Adipocyte (in vitro differentiated cells): ENCODE measurements around the gene NT5C1B.

ENCODE experiments used
- DNase-seq: peaks from one replicate; pipeline ENCODE4 v3.0.0-alpha.2; 2015; ENCODE audit warnings: low read depth
- H3K27me3 ChIP-seq: replicated peaks from 2 replicates; pipeline ENCODE4 v1.7.0; 2013; ENCODE audit warnings: mild to moderate bottlenecking, low read length, moderate library complexity; ENCODE audit not compliant: control insufficient read depth, insufficient read depth
- H3K36me3 ChIP-seq: 2 replicates; pipeline ENCODE4 v1.7.0; 2013; ENCODE audit warnings: low read length, mild to moderate bottlenecking, moderate library complexity; ENCODE audit not compliant: control insufficient read depth, insufficient read depth, severe bottlenecking
- H3K4me1 ChIP-seq: 2 replicates; pipeline ENCODE4 v1.7.0; 2013; ENCODE audit warnings: mild to moderate bottlenecking, low read length, moderate library complexity; ENCODE audit not compliant: control insufficient read depth, insufficient read depth
- H3K4me3 ChIP-seq: 2 replicates; pipeline ENCODE4 v1.7.0; 2013; ENCODE audit warnings: mild to moderate bottlenecking, low read length, moderate library complexity
- H3K9ac ChIP-seq: 2 replicates; pipeline ENCODE4 v1.7.0; 2013; ENCODE audit warnings: mild to moderate bottlenecking, low read length, moderate library complexity
- H3K9me3 ChIP-seq: 2 replicates; pipeline ENCODE4 v1.7.0; 2013; ENCODE audit warnings: mild to moderate bottlenecking, low read length, moderate library complexity; ENCODE audit not compliant: control insufficient read depth

Gene NT5C1B

DNA sequence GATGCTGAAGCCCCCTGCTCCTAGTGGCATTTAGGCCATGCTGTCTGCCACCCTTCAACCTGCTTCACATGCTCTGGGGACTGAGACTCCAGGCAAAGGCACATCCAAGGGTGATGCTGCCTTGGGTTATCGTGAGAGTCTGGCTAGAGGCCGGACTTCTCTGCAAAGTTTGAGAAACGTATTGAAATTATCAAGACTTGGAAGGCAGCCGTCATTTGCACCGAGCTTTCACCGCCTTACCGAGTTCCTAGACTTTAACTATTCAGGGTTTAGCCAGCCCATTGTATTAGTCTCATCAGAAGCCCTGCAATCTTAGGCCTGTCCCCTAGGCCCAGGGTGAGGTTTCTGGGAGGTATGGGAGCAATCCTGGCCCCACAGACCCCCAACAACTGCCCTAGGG is 62.9 kb downstream of the NT5C1B start:
- Histone ChIP-seq H3K4me3 (no peak overlapping the region), H3K27me3 (no peaks in the 10 kb centered on the region), H3K36me3 (no peaks in the 10 kb centered on the region), H3K9me3 (no peaks in the 10 kb centered on the region), H3K9ac (no peak overlapping the region), H3K4me1 (peaks cover 7% of the 10 kb centered on the region)
- no peak for DNase-seq

DNA sequence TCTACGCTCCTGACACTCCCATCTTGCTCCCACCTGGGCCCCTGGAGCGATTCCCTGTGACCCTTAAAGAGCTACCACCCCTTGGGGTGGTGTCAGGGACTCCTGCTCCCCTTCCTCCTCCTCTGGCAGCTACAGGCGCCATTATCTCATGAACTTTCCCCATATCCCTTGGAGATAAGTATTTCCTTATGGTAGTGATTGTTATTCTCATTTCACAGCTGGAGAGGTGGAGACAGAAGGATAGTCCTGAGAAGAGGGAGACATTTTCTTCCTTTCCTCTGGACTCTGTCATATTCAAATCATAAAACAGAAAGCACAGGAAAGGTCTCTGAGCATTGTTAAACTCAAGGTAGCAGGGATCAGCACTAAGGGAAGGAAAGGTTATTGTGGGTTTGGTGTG is 63.5 kb downstream of the NT5C1B start:
- DNase-seq = no peak
- H3K27me3 ChIP-seq = no peaks in the 10 kb centered on the region
- no peaks in the 10 kb centered on the region for H3K9me3 ChIP-seq
- no peak overlapping the region for H3K9ac ChIP-seq
- no peaks in the 10 kb centered on the region for H3K36me3 ChIP-seq
- no peak overlapping the region for H3K4me3 ChIP-seq
- H3K4me1 ChIP-seq = peaks cover 7% of the 10 kb centered on the region

DNA sequence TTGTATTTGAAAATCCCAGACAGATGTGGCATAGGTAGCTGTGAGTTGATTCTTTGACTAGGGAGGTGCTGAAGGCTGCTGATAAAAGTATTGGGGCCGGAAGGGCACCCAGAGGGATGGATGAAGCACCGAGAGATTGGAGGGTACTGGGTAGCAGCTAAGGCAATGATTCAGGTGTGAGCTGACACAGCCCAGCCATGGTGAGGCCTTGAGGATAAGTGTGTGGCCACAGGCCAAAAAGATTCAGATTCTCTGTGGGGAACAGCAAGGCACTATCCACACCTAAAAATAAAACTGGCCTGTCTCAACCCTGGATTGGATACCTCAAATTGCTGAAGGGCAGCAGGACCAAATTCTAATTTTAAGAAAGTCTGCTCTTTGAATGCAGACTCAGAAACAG is 64.1 kb downstream of the NT5C1B start:
- Histone ChIP-seq H3K36me3 (no peaks in the 10 kb centered on the region), H3K9ac (no peak overlapping the region), H3K4me3 (no peak overlapping the region), H3K4me1 (peaks cover 9% of the 10 kb centered on the region), H3K9me3 (no peaks in the 10 kb centered on the region), H3K27me3 (no peaks in the 10 kb centered on the region)
- no peak for DNase-seq

DNA sequence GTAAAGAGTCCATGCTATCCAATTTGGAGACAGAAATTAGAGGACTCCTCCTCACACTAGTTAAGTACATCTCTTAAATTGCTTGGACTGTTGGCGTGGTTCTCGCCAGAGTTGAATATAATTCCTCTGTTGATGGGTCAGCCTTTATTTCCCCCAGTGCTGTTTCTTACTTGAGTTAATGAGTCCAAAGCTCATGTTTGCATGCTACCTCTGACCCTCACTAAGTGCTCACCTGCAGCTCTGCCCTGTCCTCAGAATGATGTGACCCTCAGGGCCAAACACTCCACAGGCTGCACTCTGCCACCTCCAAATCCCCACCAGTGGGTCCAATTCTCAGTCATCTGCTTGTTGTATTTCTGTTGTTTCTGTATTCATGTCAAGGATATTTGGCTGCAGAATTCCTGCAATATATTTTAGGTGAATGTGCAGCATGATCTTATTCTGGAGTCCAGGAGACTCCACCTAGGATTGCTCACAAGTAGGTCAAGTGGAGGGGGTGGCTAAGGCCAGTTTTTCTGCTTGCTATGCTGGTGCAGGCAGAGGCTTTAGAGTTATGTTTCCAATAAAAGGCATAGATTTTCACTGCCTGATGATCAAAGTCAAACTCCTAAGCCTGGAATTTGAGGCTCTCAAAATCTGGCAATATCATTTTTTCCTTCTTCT is 66.8 kb downstream of the NT5C1B start:
- peaks cover 33% of the 10 kb centered on the region for H3K4me1 ChIP-seq
- H3K27me3 ChIP-seq = no peaks in the 10 kb centered on the region
- no peak for DNase-seq
- no peaks in the 10 kb centered on the region for H3K9me3 ChIP-seq
- no peaks in the 10 kb centered on the region for H3K36me3 ChIP-seq
- H3K9ac ChIP-seq = no peak overlapping the region
- no peak overlapping the region for H3K4me3 ChIP-seq

DNA sequence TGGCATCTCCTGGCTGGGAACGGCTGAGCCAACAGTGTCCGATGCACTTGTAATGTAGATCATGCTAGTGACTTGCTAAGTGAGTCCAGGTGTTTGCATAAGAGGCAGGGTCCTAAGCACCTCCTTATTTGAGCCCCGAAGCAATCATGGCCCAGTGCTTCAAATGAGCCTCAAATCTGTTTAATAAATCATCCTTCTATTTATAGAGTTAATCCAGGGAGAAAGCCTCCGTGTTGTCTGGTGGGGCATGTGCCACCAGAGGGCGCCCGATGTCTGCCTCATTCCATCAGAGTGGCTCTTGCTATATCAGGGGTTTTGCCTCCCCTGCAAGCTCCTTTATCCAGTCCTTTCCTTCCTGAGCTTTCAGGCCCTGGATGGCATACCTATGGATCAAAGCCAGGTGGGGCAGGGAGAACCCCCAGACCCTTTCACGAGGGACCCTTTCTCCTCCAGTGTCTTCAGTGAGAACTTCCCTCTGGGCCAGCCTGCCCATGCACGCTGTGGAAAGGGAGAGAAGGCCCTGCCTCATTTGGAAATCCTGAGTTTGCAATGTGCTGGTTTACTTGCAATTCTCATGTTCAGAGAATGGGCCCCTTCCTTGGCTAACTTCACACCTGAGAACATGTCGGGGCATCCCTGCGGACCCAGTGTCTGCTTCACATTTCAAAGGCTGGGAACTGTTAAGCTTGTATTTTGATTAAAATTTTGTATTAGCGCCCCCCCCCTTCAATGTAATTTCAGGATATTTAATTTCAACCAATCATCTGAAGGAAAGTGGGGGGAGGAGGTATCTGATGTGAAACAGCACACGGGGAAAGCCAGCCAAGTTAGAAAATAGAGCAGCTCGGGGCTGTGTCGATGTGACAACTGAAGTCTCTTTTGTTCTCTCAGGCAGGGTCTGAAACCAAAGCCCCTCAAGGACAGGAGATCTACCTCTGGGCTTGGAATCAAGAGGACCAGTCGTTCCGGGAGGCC is 68.6 kb downstream of the NT5C1B start:
- H3K9ac ChIP-seq = peak overlapping the region; percentile 72

DNA sequence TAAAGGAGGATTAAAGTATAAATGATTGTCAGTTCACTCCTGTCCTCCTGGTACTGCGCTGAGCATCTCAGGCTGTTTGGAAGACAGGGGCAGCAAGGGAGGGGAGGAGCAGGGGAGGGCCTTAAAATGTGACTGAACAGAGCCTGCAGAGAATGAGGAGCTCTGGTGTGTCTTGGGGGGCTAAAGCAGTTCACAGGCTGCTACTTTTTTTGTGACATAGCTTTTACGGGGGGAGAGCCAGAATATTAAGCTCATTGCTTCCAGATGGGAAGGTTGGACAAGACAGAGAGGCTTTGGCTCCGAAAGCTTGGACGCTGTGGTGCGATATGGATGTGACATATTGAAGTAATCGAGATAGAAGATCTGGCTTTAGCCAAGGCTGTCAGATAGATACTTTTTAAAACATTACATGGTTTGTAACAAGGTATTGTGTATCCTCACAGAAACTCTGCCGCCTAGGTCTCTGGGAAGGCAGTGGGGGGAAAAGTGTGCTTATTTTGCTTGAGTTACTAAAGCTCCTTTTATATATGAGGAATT is 69.4 kb downstream of the NT5C1B start:
- no peak overlapping the region for H3K4me3 ChIP-seq
- DNase-seq = no peak
- peak overlapping the region; percentile 72 for H3K9ac ChIP-seq
- H3K4me1 ChIP-seq = peaks cover 43% of the 10 kb centered on the region
- H3K9me3 ChIP-seq = no peaks in the 10 kb centered on the region
- H3K36me3 ChIP-seq = no peaks in the 10 kb centered on the region
- H3K27me3 ChIP-seq = no peaks in the 10 kb centered on the region

More for the DNA sequence above, 68.6 kb downstream of the NT5C1B start:
- peak; percentile 92 for DNase-seq
- no peaks in the 10 kb centered on the region for H3K27me3 ChIP-seq
- H3K36me3 ChIP-seq = no peaks in the 10 kb centered on the region
- H3K4me3 ChIP-seq = no peak overlapping the region
- no peaks in the 10 kb centered on the region for H3K9me3 ChIP-seq
- H3K4me1 ChIP-seq = peaks cover 35% of the 10 kb centered on the region

DNA sequence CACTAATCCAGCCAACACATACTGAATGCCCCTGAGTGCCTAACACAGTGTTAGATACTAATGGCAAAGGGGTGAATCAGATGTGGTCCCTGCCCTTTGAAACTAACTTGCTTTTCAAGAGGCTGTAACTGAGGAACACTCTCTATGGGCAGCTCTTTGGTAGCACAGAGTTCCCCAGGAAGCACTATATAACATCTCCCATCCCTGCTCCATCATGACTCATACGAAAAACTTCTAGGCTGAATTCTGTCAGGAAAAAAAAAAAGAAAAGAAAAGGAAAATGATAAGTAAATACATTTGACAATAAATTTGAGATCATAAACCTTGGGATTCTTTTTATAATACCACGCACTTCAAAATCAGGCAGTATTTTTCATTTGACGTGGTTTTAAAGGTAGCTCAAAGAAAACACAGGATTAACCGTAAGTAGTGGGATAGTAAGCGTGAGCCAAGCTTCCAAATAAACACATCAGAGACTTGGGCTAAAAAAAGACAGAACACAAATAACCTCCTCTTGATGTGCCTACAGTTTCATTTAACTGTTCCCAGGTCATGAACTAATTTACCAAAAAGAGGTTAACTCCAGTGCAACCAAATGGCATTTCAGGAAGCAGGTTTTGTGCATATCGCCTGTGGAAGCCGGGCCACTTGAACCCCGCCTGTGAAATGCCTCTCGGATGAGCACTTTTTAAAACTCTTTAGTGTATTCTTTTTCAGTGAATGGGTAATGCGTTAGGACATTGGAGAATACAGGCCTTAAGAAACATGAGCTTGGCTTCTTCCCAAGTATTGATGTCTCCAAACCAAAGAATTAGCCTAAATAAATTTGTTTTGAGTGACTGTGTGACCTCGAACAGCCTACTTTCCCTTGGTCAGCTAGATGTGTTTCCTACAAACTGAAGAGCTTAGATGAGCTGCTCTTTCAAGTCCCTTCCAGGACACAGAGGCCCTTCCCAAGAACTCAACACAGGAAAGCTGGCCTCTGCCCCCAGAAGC is 71.0 kb downstream of the NT5C1B start:
- peak overlapping the region; percentile 30 for H3K4me3 ChIP-seq
- H3K4me1 ChIP-seq = peaks cover 50% of the 10 kb centered on the region
- peak; percentile 69 for DNase-seq
- peak overlapping the region; percentile 40 for H3K9ac ChIP-seq
- no peaks in the 10 kb centered on the region for H3K36me3 ChIP-seq
- no peaks in the 10 kb centered on the region for H3K27me3 ChIP-seq
- no peaks in the 10 kb centered on the region for H3K9me3 ChIP-seq

DNA sequence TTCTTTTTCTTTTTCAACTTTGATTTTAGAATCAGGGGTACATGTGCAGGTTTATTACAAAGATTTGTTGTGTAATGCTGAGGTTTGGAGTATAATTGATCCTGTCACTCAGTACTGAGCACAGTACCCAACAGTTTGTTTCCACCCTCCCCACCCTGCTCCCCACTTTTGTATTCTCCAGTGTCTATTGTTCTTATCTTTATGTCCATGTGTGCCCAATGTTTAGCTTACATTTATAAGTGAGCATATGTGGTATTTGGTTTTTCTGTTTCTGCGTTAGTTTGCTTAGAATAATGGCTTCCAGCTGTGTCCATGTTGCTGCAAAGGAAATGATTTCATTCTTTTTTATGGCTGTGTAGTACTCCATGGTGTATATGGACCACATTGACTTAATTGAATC is 72.0 kb downstream of the NT5C1B start:
- H3K4me1 ChIP-seq = peaks cover 43% of the 10 kb centered on the region
- no peak overlapping the region for H3K4me3 ChIP-seq
- no peak for DNase-seq
- no peaks in the 10 kb centered on the region for H3K27me3 ChIP-seq
- no peak overlapping the region for H3K9ac ChIP-seq
- H3K36me3 ChIP-seq = no peaks in the 10 kb centered on the region
- no peaks in the 10 kb centered on the region for H3K9me3 ChIP-seq

DNA sequence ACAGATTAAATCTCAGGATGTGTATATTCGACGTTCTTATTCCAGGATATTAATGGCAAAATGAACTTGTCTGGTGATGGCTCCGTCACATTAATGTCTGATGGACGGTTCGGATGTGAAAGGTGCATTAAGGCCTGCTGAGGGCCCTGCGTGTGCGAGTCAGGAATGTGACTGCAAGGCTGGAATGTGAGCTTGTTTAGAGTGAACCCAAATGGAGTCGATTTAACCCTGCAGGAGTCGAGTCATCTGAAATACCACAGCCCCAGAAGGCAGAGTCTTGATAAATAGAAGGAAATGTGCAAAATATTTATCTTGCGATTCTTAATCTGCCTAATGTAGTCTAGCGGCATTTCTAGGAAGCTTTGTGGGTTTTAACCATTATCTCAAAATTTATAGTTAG is 73.3 kb downstream of the NT5C1B start:
- DNase-seq = peak; percentile 38
- Histone ChIP-seq H3K9me3 (peaks cover under 1% of the 10 kb centered on the region), H3K4me3 (no peak overlapping the region), H3K9ac (no peak overlapping the region), H3K27me3 (no peaks in the 10 kb centered on the region), H3K4me1 (peaks cover 43% of the 10 kb centered on the region), H3K36me3 (no peaks in the 10 kb centered on the region)

DNA sequence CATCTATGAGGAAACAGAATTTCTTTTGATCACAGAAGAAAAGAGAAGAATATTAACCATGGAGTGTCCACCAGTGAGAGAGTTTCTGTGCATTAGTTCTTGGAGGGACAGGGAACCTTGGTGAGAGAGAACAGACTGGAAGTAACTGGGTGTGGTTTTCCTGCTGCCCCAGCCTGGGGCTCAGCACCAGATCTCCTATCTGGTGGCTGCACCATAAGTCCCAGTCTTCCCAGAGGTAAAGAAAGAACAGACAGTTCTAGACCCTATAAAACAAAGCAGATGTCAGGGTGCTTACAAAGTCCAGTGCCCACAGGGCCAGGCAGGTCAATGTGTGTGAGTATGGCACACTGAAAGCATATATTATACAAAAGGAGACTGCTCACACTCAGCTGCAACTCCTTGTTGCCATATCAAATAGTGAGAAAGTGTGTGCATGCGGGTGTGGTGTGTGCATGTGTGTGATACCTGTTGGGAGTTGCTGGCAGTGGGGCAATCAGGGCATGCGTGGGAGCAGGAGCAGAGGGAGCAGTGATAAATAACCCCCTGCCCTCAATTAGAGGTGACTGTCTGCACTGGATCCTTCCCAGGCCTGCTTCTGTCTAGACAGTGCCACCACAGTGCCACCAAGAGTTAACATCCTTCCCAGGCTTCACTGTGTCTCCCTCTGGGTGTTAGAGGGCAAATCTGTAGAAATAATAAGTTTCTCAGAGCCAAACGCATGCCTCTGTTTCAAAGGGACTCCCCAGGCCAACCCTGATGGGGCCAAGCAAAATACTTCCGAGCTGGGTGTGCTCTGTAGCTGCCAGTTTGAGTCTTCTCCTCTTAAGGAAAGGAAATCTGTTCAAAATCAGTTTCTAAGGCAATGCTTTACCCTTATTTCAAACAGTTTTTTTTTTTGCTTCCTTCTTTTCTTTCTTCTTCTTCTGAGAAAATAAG is 74.6 kb downstream of the NT5C1B start:
- peak; percentile 58 for DNase-seq
- Histone ChIP-seq H3K36me3 (no peaks in the 10 kb centered on the region), H3K9ac (peak overlapping the region; percentile 9), H3K27me3 (no peaks in the 10 kb centered on the region), H3K9me3 (peaks cover 4% of the 10 kb centered on the region), H3K4me1 (peaks cover 36% of the 10 kb centered on the region), H3K4me3 (no peak overlapping the region)
